Stomach (tissue), 4 donors: ENCODE measurements around the gene SSTR3.

Experiments used
- CTCF ChIP-seq, 7 experiments: fragments of 450-650 bp in 4 of 7; fragments of 200-600 bp in 3 of 7; sonication (generic) in 3 of 7; IDR thresholded peaks; one replicate each; pipeline ENCODE4 v1.5.1; 2016 to 2019; ENCODE audit warnings: antibody characterized with exemption in 7 of 7, control low read depth in 2 of 7, mild to moderate bottlenecking in 1 of 7
- EP300 ChIP-seq: sonication (generic); formaldehyde crosslinking; IDR thresholded peaks from one replicate; pipeline ENCODE4 v1.6.1; 2017; ENCODE audit warnings: antibody characterized with exemption
- POLR2AphosphoS5 ChIP-seq, 3 donors: sonication (generic); formaldehyde crosslinking; IDR thresholded peaks; one replicate each; pipeline ENCODE4 v1.6.1; 2016; ENCODE audit warnings: antibody characterized with exemption in 3 of 3

GRCh38 chr22:37206841-37207821, 5.1 kb downstream of the SSTR3 start:
- no peak for TF ChIP-seq CTCF (IDR thresholded peaks at IDR 0.05)
- TF ChIP-seq POLR2AphosphoS5 (IDR thresholded peaks at IDR 0.05) = no peak
- TF ChIP-seq EP300 = no peak
